WI38 (cell line): ENCODE measurements around the gene MYO1E.
"Not testable (repeated sequence)": the region's sequence is repeated elsewhere in the genome, so short reads cannot be mapped to it uniquely, and the experiment has no call there.

Source experiments
- H3K4me3 ChIP-seq: 2 replicates; pipeline ENCODE4 v1.5.1; 2011; ENCODE audit warnings: low read depth, mild to moderate bottlenecking, control low read depth, low read length
- TF ChIP-seq, protein P1 (sequence below): IDR thresholded peaks from 2 replicates; pipeline ENCODE4 v1.5.1; 2012; ENCODE audit warnings: low read depth, mild to moderate bottlenecking, control low read depth, low read length

The MYO1E gene

DNA sequence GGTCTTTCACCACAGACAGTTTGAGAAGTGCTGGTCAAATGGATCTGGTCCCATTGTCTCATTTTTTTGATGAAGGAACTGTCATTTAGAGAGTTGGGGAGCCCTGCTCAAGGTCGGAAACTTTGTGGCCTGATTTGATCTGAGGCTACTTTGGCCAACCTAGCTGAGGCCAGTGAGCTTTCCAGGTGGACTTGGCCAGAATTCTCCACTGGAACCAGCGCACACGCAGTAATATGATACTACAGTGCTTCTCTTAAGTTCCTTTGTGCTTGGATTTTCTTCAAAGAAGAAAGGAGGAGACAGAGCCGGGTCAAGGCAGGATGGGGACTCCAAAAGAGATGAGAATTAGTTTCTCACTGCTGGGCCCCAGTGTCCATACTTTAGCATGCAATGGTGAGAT, 217.2 kb downstream of the MYO1E start:
- TF ChIP-seq, protein P1, sequence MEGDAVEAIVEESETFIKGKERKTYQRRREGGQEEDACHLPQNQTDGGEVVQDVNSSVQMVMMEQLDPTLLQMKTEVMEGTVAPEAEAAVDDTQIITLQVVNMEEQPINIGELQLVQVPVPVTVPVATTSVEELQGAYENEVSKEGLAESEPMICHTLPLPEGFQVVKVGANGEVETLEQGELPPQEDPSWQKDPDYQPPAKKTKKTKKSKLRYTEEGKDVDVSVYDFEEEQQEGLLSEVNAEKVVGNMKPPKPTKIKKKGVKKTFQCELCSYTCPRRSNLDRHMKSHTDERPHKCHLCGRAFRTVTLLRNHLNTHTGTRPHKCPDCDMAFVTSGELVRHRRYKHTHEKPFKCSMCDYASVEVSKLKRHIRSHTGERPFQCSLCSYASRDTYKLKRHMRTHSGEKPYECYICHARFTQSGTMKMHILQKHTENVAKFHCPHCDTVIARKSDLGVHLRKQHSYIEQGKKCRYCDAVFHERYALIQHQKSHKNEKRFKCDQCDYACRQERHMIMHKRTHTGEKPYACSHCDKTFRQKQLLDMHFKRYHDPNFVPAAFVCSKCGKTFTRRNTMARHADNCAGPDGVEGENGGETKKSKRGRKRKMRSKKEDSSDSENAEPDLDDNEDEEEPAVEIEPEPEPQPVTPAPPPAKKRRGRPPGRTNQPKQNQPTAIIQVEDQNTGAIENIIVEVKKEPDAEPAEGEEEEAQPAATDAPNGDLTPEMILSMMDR, result no peak
- no peak overlapping the region for H3K4me3 ChIP-seq

DNA sequence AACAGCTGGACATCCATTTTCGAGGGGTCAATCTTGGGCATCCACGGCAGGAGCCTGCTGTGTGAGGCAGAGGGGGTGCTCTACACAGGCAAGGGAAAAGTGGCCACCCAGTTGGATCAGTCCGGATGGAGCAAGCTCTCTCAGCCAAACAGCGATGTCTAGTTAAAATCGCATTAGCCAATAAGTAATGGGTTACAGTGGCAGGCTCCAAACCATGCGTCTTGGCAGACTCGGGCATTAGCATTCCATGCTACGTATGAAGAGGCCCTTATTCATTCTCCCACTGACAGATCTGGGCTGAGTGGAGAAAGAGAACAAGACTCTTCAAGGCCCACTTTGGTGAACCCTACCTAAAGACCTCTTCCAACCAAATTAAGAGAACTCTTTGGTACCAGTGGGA, 218.4 kb downstream of the MYO1E start:
- TF ChIP-seq, protein P1, result no peak
- H3K4me3 ChIP-seq, result no peak overlapping the region

DNA sequence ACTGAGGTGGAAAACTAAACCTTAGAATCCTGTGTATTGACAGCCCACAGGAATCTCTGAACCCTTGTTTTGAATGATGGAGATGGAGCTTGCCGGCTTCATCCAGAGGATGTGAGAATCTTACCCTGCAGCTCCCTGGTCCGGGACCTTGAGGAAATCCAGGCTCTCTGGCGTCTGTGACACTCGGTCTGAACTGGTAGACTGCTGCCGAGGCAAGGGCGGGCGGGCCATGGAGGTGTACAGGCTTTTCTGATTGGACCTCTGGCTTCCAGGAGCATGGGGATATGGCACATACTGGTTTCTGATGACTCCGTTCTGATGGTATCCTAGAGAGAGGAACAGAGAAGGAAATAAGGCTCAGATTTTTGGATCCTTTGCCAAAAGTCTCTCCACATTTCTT, 219.2 kb downstream of the MYO1E start:
- no peak overlapping the region for H3K4me3 ChIP-seq
- TF ChIP-seq, protein P1, result no peak

DNA sequence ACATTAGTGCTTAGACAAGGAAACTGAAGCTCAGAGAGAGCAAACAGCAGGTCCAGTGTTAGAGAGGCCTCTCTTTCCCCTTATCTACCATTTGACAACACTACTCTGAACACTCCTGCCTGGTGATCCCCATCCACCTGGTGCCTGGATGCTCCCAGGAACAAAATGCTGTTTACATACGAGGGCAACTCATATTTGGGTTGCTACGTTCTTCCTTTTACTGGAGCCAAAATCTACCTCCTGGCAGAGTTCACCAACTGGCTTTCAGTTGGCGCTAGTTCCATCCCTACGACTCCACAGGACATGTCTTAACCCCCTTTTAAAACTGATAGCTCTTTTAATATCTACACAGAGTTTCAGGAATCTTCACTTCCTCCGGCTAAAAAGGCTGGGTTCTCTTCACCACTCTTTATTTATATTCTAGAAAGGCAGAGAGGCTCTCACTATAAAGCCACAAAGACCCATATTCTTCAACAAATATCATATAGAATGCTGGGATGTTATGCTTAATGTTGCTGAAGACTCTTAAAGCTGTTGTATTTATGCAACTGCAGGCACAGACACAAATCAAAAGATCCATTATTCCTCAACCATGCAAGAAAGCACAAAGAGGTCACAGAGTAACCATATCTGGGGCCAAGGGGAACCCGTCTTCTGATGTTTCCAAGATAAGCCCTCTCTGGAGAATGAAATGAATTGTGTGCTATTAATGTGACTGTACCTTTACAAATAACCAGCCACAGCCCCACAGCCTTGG, 219.8 kb downstream of the MYO1E start:
- no peak overlapping the region for H3K4me3 ChIP-seq

DNA sequence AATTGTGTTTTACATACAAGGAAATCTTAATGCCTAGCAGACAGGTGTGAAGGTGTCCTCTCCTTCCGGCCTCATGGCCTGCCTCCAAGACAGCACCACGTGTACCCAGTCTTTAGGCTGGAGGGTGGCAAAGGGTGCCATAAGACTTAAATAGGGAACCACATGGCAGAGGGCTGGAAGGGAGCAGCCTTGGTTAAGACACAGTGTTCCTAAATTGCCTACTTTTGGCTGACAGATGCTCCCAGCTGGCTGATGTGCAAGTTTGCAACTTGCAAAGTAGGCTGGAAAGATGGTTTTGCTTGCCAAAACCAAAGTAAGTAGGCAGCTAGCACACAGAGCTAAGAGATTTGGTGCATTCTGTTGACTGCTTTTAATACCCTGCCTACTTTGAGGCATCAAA, 222.5 kb downstream of the MYO1E start:
- TF ChIP-seq, protein P1, result no peak
- H3K4me3 ChIP-seq, result no peak overlapping the region

More for the DNA sequence above, 219.8 kb downstream of the MYO1E start:
- TF ChIP-seq, protein P1, result no peak

DNA sequence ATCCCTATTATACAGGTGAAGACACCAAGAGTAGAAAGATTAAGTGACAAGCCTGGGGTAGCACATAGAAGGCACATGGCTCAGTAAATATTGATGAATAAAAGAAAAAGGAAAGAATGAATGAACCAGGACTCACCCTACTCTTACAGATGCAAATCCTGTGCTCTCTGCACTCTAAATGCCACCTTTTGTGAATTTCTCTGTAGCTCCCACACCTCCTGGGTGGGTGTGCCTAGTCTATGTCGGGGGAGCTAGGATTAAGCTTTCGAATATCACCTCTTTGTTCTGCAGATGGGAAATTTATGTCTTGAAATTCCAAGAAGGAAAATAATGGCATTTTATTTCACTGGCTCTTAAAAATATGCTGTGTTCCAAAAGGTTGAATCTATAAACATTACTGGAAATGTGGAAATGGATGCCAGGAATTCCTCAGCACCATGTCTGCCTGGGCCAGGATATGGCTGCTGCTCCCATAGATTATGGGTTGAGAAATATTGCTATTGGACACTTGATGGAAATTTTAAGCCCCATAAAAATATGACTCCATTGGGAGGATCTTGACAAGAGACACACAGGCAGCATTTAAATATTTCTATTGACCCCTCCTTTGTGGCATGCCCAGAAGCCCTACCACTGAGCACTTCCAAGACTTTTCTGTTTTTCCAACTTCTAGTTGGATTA, 224.4 kb downstream of the MYO1E start:
- H3K4me3 ChIP-seq, result no peak overlapping the region
- TF ChIP-seq, protein P1, result no peak

DNA sequence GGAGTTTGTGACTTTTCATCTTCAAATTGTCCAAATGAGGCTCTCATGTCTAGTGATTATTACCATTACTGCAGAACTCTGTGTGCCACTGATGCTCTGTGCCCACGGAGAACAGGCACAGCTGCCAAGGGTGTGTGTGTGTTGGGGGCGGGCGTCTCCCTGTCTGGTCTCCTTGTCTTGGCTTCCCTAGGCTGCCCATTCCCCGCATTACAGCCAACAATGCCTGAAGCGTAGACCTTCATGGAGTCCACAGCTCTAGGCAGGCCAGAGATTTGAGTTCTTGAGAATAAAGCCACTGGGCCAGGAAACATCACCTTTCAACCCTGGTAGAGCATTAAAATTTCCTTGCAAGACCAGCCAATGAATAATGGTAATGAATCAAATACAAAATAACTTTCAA, 225.0 kb downstream of the MYO1E start:
- no peak overlapping the region for H3K4me3 ChIP-seq
- TF ChIP-seq, protein P1, result no peak

DNA sequence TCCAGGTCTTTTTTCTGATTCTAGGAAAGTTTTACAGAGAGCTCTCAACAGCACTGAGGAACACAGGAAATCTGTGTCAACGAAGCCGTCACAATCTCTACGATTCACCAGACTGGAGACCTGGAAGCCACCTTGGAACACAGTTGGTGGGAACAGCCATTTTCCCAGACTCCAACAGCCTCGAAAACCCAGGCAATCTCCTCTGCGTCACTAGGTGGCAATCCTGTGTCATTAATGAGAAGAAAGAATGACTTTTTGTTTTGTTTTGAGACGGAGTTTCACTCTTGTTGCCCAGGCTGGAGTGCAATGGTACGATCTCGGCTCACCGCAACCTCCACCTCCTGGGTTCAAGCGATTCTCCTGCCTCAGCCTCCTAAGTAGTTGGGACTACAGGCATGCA, 228.1 kb downstream of the MYO1E start:
- H3K4me3 ChIP-seq, result not testable (repeated sequence)
